HG03575 (cell line): ENCODE measurements around the gene ZCCHC7.
"Not testable (repeated sequence)": the region's sequence is repeated elsewhere in the genome, so short reads cannot be mapped to it uniquely, and the experiment has no call there.

ENCODE experiments used
- ATAC-seq: cut with Tn5 transposase; IDR thresholded peaks from one replicate; pipeline ENCODE4 v1.9.1; 2021; ENCODE audit not compliant: unreplicated experiment, insufficient number of reproducible peaks, low FRiP score; ENCODE audit errors: extremely low read depth

The ZCCHC7 gene

DNA sequence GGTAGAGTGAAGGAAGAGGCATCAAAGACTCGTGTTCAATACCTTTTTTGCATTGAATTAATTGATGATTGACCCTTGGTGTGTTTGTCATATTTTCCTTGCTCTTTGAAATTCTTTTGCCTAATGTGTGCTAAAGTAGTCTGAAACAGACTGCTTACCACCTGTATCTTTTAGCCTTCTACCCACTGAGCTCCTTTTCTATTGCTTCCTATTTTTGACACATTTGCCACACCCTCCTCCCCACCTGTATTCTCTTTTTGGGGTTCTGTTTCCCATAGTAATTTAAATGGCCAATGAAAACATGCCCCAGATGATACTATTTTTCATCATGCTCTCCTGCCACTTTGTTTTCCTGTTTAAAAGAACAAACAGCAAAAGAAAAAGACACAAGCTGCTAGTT lies 78.5 kb downstream of the ZCCHC7 start:
- ATAC-seq, result no peak

DNA sequence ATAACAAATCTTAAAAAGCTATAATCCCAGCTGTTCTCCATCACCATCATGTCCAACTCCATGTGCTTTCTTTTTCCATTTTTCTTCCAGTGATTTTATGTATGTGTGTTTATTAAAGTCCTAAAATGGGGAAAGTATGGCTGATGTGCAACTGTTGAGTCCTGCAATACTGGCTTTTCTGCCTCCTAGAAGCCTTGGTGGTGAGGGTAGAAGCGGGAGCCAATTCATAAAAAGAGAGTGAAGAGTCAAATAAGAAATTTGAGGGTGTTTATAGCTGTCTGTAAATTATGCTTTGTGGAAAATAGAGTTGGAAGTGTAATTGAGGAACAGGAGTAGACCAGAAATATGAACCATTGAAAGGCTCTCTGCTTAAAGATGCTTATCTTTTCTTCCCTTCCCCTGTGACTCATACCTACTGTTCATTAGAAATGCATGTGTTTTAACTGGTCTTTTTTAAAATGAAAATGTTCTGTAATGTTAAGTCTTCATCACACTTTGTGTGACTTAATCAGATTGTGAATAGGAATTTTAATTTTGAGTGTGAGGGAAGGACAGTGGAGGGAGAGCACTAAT lies 80.1 kb downstream of the ZCCHC7 start:
- ATAC-seq, result no peak

DNA sequence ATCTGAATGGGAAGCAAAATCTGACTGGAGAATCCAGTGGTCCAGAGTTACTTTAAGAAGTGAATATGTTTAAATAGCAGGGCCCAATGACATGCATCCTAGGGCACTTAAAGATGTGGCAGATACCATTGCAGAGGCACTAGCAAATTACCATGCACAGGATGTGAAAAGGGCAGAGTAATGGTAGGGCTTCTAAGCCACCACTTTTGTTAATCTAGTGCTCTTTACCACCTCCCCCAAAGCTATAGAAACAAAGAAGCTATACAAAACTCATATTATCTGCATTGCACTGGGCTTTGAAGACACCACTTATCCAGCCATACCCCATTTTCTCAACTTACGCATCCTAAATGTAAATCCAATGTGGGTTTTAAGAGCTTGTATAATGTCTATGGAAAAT lies 81.2 kb downstream of the ZCCHC7 start:
- ATAC-seq, result no peak

- no peak for ATAC-seq
Measured at GRCh38 chr9:37202091-37202490, 81.7 kb downstream of the ZCCHC7 start.

- not testable (repeated sequence) for ATAC-seq
Measured at GRCh38 chr9:37203456-37203855, 83.1 kb downstream of the ZCCHC7 start.

- no peak for ATAC-seq
Measured at GRCh38 chr9:37206121-37206620, 85.8 kb downstream of the ZCCHC7 start.

DNA sequence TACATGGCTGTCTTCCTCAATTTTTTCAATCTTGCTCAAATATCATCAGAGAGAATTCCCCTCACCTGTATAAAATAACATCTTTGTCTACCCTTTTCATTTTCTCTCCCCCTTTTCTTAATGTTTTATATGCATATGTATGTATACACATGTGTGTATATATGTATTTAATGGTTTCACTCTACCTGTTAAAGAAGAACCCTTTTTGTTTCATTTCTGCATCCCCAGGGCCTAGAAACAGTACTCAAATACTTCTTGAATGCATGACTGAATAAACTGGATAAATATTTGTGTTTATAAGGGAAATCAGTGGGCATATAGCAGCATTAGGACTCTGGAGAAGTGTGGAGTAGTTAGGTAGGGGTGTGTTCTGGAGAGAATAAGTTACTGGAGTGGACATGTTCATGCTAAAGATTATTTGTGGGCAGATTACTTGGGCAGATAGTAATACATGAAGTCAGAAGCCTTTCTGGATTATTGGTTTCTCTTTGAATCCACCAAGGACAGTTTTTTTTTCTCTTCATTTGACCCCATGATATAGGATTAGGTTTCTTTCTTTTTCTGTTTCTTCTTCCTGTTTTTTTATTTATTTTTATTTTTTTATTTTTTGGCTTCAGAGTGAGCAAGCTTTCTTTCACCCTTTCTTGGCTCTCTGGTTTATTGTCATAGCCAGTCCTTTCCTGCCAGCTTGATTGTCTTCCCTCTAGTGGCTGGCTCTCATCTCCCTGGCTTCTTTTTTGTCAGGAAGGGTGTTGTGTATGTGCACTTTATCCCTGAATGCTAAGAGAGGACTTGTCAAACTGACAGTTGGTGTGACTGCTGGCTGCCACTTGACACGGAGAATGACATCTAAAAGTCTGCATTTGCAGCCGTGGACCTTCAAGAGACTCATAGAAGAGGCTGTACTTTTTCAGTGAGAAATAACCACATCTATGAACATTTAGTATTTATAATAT lies 89.3 kb downstream of the ZCCHC7 start:
- ATAC-seq, result no peak

DNA sequence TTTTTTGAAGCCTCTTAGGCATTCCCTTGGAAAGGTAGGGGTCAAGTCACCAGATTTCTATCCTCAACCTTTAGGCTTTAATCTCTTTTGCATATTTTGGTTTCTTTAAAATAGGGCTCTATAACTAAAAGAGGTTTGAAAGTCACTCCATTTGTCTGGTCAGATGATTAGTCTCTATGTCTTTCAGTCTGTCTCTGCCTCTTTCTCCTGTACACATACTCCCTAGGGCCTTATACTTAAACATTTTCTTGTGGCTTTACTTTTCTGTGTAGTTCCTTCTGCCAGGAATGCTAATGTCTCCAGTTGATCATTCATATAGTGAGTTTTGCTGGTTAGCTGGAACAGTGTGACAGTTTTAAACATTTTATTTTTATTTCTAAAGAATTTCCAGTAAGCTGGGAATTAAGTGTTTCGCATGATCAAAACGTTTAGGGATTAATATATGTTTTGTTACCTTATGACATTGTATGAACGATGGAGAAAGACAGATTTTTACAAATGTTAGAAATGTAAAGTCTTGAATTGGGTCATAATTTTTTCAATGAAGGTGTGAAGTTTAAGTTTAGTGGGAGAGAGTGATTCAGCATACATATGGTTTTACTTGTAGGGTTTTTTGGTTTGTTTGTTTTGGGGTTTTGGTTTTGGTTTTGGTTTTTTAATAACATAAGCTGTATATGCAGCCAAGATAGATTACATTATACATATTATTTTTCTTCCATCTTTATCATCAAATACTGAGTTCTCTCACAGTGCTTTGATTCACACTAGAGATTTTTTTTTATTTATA lies 90.6 kb downstream of the ZCCHC7 start:
- no peak for ATAC-seq

GRCh38 chr9:37212435-37212834 lies 92.1 kb downstream of the ZCCHC7 start:
- ATAC-seq, result no peak

DNA sequence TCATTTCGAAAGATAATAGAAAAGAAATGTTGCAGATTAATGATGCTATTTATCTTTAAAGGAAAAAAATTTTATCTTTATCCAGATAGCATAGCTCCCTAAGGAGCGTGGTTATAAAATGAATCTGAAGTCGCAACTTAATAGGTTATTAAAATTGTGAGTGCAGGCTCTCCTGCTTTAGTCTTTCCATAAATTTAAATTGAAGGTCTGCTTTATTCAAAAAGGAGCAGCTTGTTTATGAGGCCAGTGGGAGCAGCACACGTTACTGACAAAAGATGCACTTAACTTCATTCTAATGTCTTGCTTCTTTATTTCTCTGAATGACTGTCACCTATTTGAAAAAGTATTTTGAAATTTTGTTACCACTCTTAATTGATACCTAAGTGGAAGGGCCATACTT lies 95.0 kb downstream of the ZCCHC7 start:
- ATAC-seq, result no peak

DNA sequence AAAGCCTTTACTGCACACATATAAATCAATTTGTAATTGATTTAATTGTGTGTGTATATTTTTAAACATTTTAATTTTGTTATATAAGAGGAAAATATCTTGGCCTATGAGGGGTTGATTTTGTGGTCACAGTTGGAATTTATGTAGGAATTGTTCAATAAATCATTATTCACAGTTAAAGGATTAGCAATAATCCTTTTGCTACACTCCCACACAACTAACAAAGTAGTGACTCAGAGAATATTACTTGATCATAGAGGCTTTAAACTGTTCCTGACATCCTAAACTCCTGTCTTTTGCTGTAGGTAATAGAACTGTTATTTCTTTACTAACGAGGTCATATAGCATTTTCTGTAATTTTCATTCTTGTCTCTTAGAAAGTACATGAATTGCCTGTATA lies 95.5 kb downstream of the ZCCHC7 start:
- no peak for ATAC-seq

GRCh38 chr9:37217161-37217560 lies 96.8 kb downstream of the ZCCHC7 start:
- no peak for ATAC-seq

DNA sequence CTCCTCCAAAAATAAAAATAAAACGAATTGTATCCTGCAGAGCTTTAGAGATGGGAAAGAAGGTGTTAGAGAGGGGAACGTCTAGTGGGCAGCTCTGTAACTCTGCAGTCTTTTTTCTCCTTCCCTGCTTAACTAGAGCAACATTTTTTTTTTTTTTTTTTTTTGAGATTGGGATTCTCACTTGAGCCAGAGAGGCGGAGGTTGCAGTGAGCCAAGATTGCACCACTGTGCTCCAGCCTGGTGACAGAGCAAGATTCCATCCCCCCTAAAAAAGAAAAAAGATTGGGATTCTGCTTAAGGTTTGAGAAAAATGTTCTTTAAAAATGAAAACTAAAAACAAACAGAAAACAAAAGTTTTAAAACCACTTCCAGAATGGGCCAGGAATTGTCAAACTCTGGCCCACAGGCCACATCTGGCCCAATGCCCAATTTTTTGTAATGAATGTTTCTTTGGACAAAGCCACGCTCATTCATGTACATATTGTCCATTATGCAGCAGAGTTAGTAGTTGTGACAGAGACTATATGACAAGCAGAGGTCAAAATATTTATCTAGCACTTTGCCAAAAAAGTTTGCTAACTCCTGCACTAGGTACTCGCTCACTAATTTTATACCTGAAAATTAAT lies 98.5 kb downstream of the ZCCHC7 start:
- no peak for ATAC-seq

GRCh38 chr9:37220971-37221370 lies 100.6 kb downstream of the ZCCHC7 start:
- ATAC-seq, result no peak

DNA sequence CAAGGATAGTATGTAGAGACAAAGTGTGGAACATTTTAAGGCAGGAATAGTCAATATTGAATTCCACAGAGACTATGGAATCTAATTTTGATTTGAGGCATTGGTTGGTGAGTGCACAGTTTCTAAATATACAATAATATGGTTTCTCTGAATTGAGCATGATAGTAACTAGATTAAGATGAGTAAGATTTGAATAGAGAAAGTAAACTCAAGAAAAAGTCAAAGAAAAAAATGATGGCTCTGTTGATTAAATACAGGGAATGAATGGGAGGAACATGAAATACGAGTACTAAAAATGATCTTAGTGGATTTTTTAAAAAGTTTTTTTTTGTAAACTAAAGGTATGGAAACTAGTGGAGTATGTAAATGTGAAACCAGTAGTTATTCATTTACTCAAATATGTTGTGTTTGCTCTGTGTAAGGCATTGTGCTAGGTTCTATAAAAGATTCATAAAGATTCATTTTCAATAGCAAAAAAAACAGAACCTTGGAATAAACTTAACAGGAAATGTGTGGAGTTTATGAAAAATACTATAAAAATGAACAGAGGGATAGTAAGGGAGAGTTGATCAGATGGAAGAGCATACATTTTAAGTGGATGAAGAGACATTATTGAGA lies 101.2 kb downstream of the ZCCHC7 start:
- no peak for ATAC-seq

GRCh38 chr9:37229455-37229854 lies 109.1 kb downstream of the ZCCHC7 start:
- no peak for ATAC-seq

DNA sequence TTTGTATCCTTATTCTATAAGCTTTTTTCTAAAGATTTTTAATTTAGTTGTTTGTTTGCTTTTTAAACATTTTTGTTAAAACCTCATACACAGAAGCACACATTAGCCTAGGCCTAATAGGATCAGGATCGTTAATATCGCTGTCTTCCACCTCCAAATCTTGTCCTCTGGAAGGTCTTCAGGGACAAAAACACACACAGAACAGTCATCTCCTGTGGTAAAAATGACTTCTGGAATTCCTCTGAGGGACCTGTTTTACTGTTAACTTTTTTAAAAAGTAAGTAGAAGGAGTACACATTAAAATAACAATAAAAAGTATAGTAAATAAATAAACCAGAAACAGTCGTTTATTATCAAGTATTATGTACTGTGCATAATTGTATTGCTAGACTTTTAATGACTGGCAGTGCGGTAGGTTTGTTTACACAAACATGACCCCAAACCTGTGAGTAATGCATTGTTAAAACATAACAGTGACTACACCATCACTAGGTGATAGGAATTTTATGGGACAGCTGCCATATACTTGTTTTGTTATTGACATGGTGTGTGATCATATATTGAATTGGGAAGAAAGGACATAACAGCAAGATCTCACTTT lies 109.6 kb downstream of the ZCCHC7 start:
- no peak for ATAC-seq

DNA sequence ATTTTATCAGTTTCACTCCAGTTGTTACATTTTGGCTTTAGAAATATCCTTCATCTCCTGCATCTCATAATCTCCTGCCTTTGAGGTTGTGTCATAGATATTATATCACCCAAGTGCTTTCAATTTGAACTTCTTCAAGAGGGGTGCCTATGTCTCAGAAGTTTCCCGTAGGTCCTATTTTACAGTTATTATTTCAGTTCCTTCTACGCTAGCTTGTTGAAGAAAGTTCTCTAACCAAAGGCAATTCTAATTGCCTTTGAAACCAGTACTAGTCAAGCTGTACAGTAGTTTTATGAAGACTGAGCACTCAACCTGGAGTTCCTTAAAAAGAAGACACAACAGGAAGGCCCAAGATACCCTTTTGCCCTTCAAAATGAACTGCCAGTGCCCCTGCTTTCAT lies 116.4 kb downstream of the ZCCHC7 start:
- ATAC-seq, result no peak
